ENCODE data around the gene DNAH12.

The DNAH12 gene

GRCh38 chr3:57298041-57298440, 246.1 kb downstream of the DNAH12 start:
- DNase-seq: no peak

GRCh38 chr3:57292897-57293526, 251.1 kb downstream of the DNAH12 start:
- DNase-seq: no peak

DNA sequence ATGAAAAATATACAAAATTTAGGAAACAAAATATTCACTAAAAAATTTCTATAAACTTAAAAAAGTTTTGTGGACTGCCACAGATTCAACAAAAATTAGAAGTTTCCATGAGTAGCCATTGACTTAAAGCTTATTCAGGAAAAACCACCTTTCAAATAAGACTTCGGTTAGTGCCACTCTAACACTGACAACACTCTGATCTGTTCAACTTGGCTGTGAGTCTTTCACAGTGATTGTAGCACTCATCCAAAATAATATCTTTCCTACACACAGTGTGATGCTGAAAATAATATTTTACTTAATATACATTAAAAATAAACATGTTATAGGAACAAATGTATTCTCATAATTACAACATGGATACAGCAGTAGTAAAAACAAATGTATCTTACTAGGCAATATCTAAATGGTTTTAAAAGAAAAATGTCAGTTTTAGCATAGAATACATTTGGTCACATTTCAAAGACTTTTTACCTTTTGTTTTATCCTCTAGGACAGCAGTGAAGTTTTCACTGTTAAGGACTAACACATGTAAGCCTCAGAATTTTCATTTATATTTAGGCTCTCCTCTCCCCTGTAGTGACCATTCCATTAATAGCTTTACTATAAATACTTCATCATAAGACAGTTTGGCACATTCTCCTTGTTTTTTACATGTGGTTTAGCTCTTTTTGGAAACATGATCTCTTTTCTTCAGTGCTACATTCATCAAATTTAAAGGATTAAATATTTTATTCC, 251.8 kb downstream of the DNAH12 start, which contains the start of gene ASB14:
ASB14 (minus strand) TSS at position 527 of the 738 bp plus-strand sequence. CDS start 652 bp downstream, outside the sequence.
- no peak for DNase-seq

DNA sequence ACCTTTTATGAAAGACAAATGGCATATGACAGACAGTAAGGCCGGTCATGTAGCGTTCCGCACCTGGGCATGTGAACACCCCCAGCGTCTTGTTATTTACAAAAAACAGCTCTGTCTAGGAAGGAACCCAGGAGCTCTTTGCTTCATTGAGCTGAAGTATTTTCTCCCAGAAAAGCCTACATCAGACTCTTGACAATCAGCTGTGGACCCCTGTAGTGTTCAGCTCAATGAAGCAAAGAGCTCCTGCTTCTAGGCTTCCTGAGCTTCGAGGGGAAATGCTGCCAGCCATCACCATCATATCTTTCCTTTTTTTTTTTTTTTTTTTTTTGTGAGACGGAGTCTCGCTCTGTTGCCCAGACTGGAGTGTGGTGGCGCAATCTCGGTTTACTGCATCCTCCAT, 255.7 kb downstream of the DNAH12 start:
- no peak for DNase-seq

DNA sequence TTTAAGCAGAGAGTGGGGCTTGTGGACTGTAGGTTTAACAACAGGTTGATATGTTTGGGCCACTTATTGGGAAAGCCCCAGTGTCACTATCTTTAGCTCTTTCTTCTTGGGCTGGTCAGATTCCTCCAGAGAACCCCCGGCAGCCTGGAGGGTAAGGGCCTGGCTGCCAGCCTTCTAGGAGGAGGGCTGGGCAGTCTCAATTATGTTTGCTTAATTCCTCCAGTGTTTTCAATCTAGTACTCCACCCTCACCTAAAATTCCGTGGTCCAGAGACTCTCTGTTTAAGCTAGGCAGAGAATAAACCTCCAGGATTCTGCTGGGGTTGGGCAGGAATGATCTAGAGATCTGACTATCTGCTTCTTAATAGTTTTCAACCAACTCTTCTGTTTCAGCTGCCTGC, 256.9 kb downstream of the DNAH12 start:
- no peak for DNase-seq

DNA sequence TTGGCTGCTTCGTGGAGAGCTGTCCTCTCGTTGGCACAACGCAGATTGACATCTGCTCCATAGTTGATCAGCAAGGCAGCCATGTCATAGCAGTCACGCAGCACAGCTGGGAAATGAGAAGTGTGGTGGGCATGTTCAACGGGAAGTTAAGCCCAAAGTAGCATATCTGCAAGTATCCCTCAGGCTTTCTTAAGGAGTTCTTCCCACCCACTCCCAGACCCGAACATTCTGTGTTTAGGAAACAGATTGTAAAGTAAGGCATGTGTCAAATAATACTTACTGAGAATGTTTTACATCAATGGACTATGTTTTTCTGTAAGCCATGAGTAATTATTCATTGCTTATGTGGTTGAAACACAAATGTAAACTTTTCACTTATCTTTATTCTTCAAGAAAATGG, 260.8 kb downstream of the DNAH12 start:
- no peak for DNase-seq

- DNase-seq: no peak
These were observed 262.4 kb downstream of the DNAH12 start for GRCh38 chr3:57281715-57282114.

GRCh38 chr3:57279685-57280084, 264.5 kb downstream of the DNAH12 start:
- no peak for DNase-seq

DNA sequence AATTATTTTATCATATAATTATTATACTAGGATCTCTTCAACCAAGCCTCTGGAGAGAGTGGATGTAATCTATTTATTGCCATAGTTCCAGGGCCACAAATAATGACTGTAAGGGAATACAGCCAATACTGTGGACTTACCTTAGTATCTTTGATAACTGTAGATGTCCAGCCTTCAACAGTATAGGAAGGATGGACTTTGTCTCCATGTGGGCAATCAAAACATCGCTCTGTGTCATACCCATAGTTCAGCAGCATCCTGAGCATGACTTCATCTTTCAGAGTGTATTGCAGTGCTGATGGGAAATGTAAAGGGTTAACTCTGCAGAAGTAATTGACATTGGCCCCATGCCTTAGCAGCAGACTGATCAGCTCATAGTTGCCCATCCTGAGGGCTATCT, 265.9 kb downstream of the DNAH12 start:
- DNase-seq: no peak

DNA sequence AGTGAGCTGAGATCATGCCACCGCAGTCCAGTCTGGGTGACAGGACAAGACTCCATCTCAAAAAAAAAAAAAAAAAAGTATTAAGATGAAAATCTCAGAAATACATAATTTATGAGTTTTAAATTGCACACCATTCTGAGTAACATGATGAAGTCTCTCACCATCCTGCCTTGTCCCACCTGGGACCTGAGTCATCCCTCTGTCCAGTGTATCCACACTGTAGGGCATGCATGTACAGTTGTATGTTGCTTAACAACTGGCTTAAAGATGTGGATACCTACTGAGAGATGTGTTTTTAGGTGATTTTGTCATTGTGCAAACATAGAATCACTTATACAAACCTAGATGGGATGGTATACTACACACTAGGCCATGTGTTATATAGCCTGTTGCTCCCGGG, 268.8 kb downstream of the DNAH12 start:
- no peak for DNase-seq

DNA sequence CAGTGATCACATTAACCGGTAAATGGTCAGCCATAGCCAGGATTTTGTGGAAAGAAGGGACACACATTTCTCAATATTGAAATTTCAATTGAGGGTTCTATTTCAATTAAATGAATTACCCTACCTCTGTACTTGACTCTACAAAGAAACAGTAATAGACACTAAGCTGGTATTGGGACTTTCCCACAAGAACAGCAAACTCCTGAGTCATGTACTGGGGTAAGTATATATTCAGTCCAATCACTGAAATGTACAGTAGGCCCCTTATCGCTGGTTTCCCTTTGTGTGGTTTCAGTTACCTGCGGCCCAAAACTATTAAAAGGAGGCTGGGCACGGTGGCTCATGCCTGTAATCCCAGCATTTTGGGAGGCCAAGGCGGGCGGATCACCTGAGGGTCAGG, 269.3 kb downstream of the DNAH12 start:
- DNase-seq: no peak

DNA sequence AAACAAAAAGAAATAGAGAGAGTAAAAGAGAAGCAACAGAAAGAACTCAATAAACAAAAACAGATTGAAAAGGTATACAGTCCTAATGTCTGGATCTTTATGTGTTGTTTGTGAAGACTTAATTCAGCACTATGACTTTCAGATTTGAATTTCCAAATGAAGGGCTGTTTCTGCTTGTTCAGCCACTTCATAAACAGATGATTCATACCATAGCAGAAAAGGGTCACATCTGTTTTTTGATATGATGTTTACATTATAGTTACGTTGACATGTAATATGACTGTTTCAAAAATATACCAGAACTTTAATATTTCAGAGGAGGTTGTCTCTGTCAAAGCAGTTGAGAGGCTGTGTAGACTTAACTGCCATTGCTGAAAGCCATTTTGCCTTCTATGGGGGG, 275.7 kb downstream of the DNAH12 start:
- DNase-seq: no peak

DNA sequence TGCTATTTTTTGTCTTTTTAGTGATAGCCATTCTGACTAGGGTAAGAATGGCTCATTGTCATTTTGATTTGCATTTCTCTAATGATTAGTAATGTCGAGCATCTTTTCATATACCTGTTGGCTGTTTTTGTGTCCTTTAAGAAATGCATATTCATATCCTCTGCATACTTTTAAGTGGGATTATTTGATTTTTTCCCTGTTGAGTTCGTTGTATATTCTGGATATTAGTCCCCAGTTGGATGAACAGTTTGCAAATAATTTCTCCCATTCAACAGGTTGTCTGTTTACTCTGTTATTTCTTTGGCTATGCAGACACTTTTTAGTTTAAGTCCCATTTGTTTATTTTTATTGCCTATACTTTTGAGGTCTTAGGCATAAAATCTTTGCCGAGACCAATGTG, 282.2 kb downstream of the DNAH12 start:
- DNase-seq: no peak

GRCh38 chr3:57261119-57261518, 283.0 kb downstream of the DNAH12 start:
- DNase-seq: no peak

DNA sequence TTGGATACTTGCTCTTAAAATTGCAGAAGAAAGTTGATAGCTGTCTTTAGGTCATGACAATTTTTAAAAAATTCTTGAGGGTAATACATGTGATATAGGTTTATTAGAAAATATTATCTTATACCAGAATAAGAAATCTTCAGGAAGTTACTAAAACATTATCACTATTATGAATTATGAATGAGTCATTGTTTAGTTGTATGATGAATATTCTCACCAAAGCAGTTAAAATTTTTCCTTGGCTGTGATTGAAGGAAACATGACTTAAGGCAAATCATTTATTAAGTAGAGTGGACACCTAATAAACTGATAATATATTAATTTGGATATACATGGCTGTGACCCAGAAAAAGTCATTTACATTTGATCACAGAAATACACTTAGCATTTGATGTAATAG, 286.5 kb downstream of the DNAH12 start:
- no peak for DNase-seq

- no peak for DNase-seq
These were observed 287.3 kb downstream of the DNAH12 start for GRCh38 chr3:57256844-57257243.

DNA sequence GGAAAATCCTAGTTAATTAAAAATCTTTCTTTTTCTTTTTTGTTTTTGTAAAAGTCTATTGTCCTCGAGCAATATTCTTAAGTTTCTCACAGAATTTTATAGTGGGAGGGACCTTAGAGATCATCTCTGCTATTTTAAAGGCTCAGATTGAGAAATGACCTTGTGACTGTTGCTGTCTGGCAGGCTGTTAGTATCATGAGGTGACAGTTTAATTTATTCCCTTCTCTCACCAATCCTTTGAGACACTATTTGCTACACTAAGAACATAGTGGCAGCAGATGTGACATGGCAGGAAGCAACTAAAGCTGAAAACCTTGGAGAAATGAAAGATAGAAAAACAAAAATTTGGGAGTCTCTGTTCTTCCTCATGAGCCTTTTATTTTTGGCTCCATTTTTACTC, 291.7 kb downstream of the DNAH12 start:
- no peak for DNase-seq

GRCh38 chr3:57244946-57245345, 299.2 kb downstream of the DNAH12 start:
- no peak for DNase-seq

All from NCI-H1092 (cell line).